Measurements from ENCODE around the gene CCDC85B. TPM values are rescaled to one million over a fixed set of nuclear protein-coding genes. Genes with fewer than 3 reads are reported as not detected.

Gene CCDC85B
- total and polyA plus RNA-seq, 2 of the 13 experiments (the other 11 are each of a cell fraction or from before 2014, with no cell fraction given) = 8.2 to 19.5 TPM

- TF ChIP-seq, protein P1, sequence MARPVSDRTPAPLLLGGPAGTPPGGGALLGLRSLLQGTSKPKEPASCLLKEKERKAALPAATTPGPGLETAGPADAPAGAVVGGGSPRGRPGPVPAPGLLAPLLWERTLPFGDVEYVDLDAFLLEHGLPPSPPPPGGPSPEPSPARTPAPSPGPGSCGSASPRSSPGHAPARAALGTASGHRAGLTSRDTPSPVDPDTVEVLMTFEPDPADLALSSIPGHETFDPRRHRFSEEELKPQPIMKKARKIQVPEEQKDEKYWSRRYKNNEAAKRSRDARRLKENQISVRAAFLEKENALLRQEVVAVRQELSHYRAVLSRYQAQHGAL (CRISPR knock-in tag; IDR thresholded peaks at IDR 0.05; ENCODE audit: not compliant biosample characterization) = no peak
- TF ChIP-seq HDAC6 (IDR thresholded peaks at IDR 0.05; ENCODE audit: low read depth, low read length) (no peak), SRSF1 (optimal IDR thresholded peaks at IDR 0.05; ENCODE audit: low read depth, low read length) (no peak), ZNF749 (CRISPR knock-in tag; IDR thresholded peaks at IDR 0.05; ENCODE audit: borderline replicate concordance) (no peak), FOXM1 (CRISPR knock-in tag; IDR thresholded peaks at IDR 0.05) (no peak), ZSCAN31 (CRISPR knock-in tag; IDR thresholded peaks at IDR 0.05; ENCODE audit: low read depth) (no peak)
- TF ChIP-seq, protein P2, sequence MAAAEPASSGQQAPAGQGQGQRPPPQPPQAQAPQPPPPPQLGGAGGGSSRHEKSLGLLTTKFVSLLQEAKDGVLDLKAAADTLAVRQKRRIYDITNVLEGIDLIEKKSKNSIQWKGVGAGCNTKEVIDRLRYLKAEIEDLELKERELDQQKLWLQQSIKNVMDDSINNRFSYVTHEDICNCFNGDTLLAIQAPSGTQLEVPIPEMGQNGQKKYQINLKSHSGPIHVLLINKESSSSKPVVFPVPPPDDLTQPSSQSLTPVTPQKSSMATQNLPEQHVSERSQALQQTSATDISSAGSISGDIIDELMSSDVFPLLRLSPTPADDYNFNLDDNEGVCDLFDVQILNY (CRISPR knock-in tag; conservative IDR thresholded peaks at IDR 0.05) = no peak
These were observed 31.2 kb upstream of the CCDC85B start (continued) for GRCh38 chr11:65859095-65859811.

DNA sequence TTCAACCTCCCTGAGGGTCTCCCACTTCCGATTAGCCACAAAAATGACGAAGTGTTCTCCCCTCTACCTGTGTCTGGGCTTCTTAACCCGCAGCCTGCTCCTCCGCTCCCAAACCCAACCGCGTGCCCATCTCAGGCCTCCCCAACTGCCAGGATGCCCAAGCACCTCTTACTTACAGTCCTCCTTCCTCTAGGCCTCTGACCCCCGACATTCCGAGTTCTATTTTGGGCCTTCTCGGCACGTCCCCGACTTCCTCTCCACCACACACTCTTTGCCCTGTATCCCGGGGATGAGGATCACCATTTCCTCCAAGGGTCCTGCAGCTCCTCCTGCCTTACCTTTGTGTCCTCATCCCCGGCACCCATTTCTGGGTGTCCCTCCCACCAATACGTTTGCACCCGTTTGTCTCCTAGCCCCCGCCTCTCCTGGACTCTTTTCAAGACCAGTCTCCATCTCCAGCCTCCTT is 30.6 kb upstream of the CCDC85B start:
- Histone ChIP-seq H3K4me1 (ENCODE audit: insufficient read depth, low read length) (peaks cover 47% of the 10 kb centered on the region), H3K9ac (ENCODE audit: insufficient read depth, low read depth, low read length) (peak overlapping the region; percentile 89), H3K27me3 (ENCODE audit: control insufficient read depth in 1 of 2, insufficient read depth in 2 of 2, low read length in 2 of 2) (no peaks in the 10 kb centered on the region; a peak in 1 of 5 replicates), H3K27ac (ENCODE audit: extremely low read length, insufficient read depth, low read length) (peak overlapping the region; percentile 90), H3K79me2 (ENCODE audit: insufficient read depth, low read length) (peaks cover 32% of the 10 kb centered on the region), H3K4me3 (replicated peaks in 1 of 3; ENCODE audit: insufficient read depth in 1 of 3, low read depth in 2 of 3, low read length in 3 of 3) (peak overlapping the region; percentile 80 to 99 (median 89)), H3K4me2 (ENCODE audit: low read depth, low read length) (peak overlapping the region; percentile 100), H4K20me1 (ENCODE audit: insufficient read depth, low read length) (peaks cover 28% of the 10 kb centered on the region), H3K36me3 (replicated peaks in 1 of 2; ENCODE audit: control insufficient read depth in 1 of 2, insufficient read depth in 2 of 2, low read length in 2 of 2) (peaks cover 19 to 44% of the 10 kb centered on the region in 2 experiments), H3K9me3 (ENCODE audit: low read length) (no peaks in the 10 kb centered on the region), H2AFZ (ENCODE audit: low read length) (no peak overlapping the region)
- intact Hi-C loops (cut with micrococcal nuclease; ENCODE audit: unreplicated experiment) = loop anchor here (2.0 kb wide), 1 partner anchor 29 kb away; the partner anchor contains the start of gene FIBP
- WGBS (ENCODE audit: low lambda C conversion rate) = 3% methylated on average over 16 of the region's 16 CpGs
- ATAC-seq = no peak
- FAIRE-seq = no peak
- in situ Hi-C loops (cut with HindIII; ENCODE audit: extremely low pct_ligation_motif_present, low pct_unique_long_range_greater_than_20kb) = loop anchor here (10.0 kb wide), 1 partner anchor 305 kb away; the partner anchor contains the start of gene LTBP3
- CTCF ChIA-PET (ENCODE audit: low intra/inter-chr PET ratio, low total read pairs) = interaction anchor here (0.9 to 1.9 kb wide), 4 partner anchors 25 to 149 kb away, joined by 3 to 7 read pairs (median 5); no protein-coding TSS in a partner anchor
- DNase-seq (ENCODE audit: low spot score) = no peak
- BruUV-seq (replicated peaks) = no TSS peak
- POLR2A ChIA-PET = interaction anchor here (0.6 to 5.4 kb wide), 30 partner anchors 10 to 1014 kb away, joined by 3 to 81 read pairs (median 4); partner anchors contain the start of genes AP5B1, BANF1, CCDC85B and EFEMP2
- TF ChIP-seq NR3C1 (CRISPR knock-in tag; IDR thresholded peaks at IDR 0.05) (0 out of 2 replicates have a peak, but pooled peaks have one; percentile 12), FOXA3 (CRISPR knock-in tag; IDR thresholded peaks at IDR 0.05) (no peak), TFAP4 (IDR thresholded peaks at IDR 0.05; ENCODE audit: borderline replicate concordance, low read depth) (no peak), SIN3B (IDR thresholded peaks at IDR 0.05; ENCODE audit: low read length) (no peak), EZH2 (conservative IDR thresholded peaks at IDR 0.05; ENCODE audit: low read depth, low read length) (no peak), NCOA1 (CRISPR knock-in tag; IDR thresholded peaks at IDR 0.05) (no peak), CCAR2 (optimal IDR thresholded peaks at IDR 0.05; ENCODE audit: low read depth, low read length) (no peak), SP1 (IDR thresholded peaks at IDR 0.05) (no peak), SP1 (CRISPR knock-in tag; IDR thresholded peaks at IDR 0.05) (no peak), ZBTB34 (CRISPR knock-in tag; IDR thresholded peaks at IDR 0.05) (no peak), ZNF589 (CRISPR knock-in tag; conservative IDR thresholded peaks at IDR 0.05) (no peak), ZNF572 (CRISPR knock-in tag; IDR thresholded peaks at IDR 0.05) (peak; percentile 97), ZMYM3 (CRISPR knock-in tag; IDR thresholded peaks at IDR 0.05) (no peak)

All from HepG2 (cell line).